ENCODE data around the gene RCOR1.
"Not testable (repeated sequence)": the region's sequence is repeated elsewhere in the genome, so short reads cannot be mapped to it uniquely, and the experiment has no call there.

RCOR1 gene

GRCh38 chr14:102591944-102592762, at the start of gene RCOR1:
RCOR1 (plus strand) TSS chr14:102592649; CDS start chr14:102592887, 238 bp downstream.
- peak; percentile 93 to 94 for DNase-seq

GRCh38 chr14:102544046-102544746, 48.3 kb upstream of the RCOR1 start:
- no peak for DNase-seq

GRCh38 chr14:102544747-102545460, 47.5 kb upstream of the RCOR1 start:
- no peak for DNase-seq

GRCh38 chr14:102545461-102546265, 46.8 kb upstream of the RCOR1 start:
- no peak for DNase-seq

- no peak for DNase-seq
Measured at GRCh38 chr14:102548616-102549240, 43.7 kb upstream of the RCOR1 start.

GRCh38 chr14:102550927-102551401, 41.5 kb upstream of the RCOR1 start:
- not testable (repeated sequence) for DNase-seq

- DNase-seq, result no peak
Measured at GRCh38 chr14:102551995-102552705, 40.3 kb upstream of the RCOR1 start.

GRCh38 chr14:102554821-102555819, 37.3 kb upstream of the RCOR1 start:
- peak; percentile 15 to 56 for DNase-seq

- DNase-seq, result no peak
Measured at GRCh38 chr14:102556098-102556677, 36.3 kb upstream of the RCOR1 start.

- no peak for DNase-seq
Measured at GRCh38 chr14:102557434-102558226, 34.8 kb upstream of the RCOR1 start.

GRCh38 chr14:102558556-102558955, 33.9 kb upstream of the RCOR1 start:
- no peak for DNase-seq

GRCh38 chr14:102560458-102561261, 31.8 kb upstream of the RCOR1 start:
- no peak for DNase-seq

- peak; percentile 90 to 93 for DNase-seq
Measured at GRCh38 chr14:102565331-102565887, 27.0 kb upstream of the RCOR1 start.

GRCh38 chr14:102565959-102566358, 26.5 kb upstream of the RCOR1 start:
- DNase-seq, result no peak

GRCh38 chr14:102568115-102568614, 24.3 kb upstream of the RCOR1 start:
- no peak for DNase-seq

GRCh38 chr14:102570334-102570995, 22.0 kb upstream of the RCOR1 start:
- no peak for DNase-seq

GRCh38 chr14:102571043-102571442, 21.4 kb upstream of the RCOR1 start:
- no peak for DNase-seq

Data from AML-193 (cell line).